Stimulated activated CD8-positive, alpha-beta memory T cell treated with anti-CD3 and anti-CD28 coated beads, Interleukin-4, amount 100 ng/mL, for 24 hours (primary cell): ENCODE measurements around the gene P4HA2.

Experiments
- DNase-seq: peaks from one replicate; pipeline ENCODE4 v3.0.0-alpha.2; 2020; ENCODE audit warnings: low read depth

Gene P4HA2

DNA sequence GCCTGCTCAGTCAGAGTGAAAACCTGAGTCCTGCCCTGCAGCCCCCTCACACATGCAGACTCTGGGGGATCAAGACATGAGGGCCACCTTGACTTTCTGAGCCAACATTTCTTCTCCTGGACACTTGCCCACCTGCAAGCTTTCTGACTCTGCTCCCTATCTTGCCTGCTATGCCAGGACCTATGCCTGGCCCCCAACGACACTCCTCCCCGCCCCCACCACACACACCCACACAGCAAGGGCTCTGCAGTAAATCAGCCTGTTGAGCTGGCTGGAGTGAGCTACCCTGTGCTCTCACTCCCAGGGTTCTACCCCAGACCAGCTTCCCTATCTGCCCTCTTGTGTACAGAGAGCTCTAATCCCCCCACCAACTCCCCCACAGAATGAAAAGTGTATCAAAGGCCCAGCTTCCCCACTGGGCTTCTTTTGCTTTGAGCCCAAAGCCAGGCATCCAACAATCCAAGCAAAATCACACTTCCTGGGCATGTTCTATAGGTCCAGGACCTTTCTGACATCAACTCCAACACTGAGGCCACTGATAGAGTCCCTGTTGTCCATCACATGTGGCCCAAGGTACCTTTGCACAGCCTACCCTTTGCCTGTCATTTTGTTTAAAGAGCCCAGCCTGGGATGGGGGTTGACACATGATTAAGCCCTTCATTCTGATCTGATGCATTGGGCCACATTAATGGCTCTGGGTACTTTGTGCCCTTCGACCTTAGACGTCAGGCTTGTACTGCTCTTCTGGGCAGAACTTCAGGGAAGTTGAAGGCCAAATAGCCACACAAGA is 37.1 kb upstream of the P4HA2 start:
- no peak for DNase-seq

DNA sequence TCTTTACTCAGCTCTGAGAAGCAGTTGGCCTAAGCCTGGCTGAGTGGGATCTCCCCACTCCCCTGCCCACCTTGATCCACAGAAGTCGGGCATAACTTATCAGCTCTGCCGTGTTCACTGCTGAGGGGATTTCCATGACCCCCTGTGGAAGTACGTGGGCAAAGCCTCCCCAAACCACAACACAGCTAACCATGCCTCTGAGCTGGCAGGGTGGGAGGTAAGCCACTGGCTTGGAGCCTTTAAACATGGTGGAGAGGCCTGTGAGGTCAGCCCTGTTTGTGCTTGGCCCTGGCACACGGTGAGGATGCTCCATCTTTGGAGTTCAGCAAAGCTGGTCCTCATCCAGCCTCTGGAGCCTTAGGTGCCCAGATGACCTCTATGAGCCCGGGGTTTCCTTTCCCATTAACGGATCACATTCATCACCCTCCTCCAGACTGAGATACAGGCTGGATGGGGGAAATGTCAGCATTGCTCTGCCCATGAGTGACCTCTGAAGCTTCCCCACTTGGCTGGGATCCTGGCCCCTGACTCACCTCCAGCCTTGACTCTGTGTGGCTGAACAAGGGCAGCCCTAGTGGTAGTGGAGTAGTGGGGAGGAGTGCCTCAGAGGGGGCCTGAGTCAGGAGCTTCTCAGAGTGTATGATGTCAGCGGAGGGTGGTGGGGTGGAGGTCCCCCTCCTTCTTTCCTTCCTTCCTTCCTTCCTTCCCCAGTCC is 36.1 kb upstream of the P4HA2 start:
- DNase-seq: peak; percentile 28

DNA sequence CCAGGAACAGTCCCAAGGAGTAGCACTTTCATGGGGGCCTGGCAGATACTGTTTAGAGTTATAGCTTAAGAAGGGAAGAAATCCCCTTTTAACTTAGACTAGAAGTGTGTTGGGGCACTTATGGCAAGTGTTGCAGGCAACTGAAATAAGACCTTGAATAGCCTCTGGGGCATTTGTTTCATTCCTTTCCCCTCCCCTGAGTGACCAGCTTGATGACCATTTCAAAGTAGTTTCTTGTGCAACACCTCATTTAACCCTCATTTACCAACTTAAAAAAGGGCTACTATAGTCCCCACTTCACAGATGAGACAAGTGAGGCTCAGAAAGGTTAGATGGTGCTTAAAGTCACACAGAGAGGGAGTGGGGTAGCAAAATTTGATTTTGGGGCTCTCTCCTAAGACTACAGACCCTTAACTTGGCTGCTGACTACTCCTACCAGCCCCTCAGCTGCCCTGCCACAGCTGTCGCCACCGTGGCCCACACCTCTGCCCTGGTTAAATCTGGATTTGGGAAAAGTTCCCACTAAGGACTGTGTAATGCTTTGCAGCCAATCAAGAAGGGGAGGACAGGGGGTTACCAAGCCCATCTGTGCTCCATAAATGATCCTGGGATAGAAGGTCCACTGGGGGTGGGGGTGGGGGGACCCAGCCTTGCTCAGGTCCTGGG is 35.4 kb upstream of the P4HA2 start:
- DNase-seq: no peak

GRCh38 chr5:132261881-132262845 is 34.5 kb upstream of the P4HA2 start:
- DNase-seq: no peak

GRCh38 chr5:132260714-132261551 is 33.3 kb upstream of the P4HA2 start:
- peak; percentile 53 for DNase-seq

DNA sequence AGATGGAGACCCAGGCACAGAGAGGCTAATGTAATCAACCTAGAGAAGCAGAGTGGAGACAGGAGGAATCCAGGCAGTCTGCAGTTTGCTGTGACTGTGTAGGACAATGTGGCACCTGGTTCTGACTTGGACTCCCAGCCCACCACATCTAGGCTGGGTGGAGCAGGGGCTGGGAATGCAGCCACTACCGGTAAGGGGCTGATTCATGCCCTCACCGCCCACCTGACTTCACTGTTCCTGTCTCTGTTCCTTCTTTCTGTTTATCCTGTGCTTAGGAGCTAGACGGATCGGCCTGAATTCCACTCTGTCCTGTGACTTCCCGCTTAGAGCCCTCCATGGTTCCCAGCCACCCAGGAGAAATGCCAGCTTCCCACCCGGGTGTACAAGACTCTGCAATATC is 32.4 kb upstream of the P4HA2 start:
- DNase-seq: no peak

GRCh38 chr5:132259069-132259851 is 31.6 kb upstream of the P4HA2 start:
- DNase-seq: no peak

DNA sequence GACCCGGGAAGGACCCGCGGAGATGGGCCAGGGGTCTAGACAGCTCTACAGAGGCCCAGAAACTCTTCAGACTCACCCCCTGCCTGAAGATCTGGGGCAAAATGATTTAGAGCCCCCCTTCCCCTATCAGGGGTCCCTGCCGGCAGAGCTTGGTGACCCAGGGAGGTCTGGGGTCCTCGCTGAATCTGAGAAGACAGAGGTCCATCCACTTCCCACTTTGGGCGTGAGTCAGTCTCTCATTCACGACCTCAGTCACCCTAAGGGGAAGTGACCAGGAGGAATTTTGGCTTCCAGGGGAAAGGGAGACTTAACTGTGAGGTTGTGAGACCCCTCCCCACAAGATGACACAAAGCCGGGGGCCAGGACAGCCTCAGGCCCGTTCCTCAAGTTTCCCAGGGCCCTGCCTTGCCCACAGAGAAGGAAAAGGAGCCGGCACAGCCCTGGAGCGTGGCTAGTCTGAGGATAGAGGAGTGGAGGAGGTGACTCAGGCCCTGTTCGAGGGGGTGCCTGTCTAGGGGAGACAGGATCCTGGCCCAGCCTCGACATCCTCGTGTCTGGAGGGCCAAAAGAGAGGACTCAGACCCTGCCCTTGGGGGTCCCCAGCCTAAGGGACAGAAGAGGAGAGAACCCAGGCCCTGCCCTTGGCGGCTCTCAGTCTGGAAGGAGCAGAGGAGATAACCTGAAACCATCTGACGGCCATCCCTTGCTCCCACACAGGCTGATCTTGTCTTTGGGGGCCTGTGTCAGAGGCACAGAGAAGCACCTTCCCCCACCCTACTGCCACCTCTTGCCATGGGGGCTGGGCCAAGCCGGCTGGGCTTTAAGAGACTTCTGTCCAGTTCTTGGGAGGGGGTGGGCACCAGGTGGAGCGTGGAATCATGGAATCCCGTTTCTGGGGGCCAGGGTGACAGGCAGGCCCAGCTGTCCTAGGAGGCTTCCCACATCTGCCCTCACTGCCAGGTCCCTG is 30.7 kb upstream of the P4HA2 start:
- DNase-seq: no peak

DNA sequence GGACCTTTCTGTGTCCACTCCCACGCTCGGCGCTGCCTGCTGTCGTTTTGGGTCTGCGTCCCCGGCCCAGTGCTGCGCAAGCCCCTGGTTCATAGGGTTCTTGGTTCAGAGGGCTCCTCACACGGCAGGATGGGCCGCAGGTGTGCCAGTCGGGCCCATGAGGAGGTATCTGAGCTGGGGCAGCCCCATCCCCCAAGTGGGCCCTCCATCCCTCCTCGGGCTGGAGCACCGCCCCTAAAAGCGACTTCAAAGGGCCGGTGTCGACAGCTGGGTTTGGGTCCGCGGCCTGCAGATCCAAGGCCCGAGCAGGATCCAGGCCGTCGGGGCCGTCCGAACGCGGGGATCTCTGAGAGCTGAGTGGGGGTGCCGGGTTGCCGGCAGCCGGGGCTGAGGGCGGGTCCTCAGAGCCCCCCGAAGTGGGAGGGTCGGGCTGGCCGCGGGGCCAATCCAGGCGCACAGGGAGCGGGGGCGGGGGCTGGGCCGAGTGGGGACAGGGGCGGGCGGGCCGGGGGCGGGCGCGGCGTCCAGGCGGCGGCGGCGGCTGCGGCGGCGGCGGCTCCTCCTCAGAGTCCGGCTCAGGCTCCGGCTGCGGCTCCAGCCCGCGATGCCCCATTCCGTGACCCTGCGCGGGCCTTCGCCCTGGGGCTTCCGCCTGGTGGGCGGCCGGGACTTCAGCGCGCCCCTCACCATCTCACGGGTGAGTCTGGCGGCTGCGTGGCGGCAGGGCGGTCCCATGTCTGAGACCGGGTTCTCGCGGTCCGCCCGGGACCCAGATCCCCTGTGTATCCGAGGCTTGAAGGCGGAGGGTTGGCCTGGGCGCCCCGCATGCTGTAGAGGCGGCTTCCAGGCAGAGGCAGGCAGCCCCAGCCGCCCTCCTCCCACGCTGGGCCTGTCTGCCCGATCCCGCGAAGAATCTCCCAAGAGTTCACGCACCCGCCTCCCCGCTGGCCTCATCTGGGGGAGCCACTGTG is 29.8 kb upstream of the P4HA2 start, which contains the start of gene PDLIM4:
Gene PDLIM4, plus strand, starts transcription at position 566 of the 971 bp plus-strand sequence. Its CDS starts 39 bp downstream, at position 605.
- no peak for DNase-seq

GRCh38 chr5:132256783-132257130 is 29.1 kb upstream of the P4HA2 start:
- no peak for DNase-seq

DNA sequence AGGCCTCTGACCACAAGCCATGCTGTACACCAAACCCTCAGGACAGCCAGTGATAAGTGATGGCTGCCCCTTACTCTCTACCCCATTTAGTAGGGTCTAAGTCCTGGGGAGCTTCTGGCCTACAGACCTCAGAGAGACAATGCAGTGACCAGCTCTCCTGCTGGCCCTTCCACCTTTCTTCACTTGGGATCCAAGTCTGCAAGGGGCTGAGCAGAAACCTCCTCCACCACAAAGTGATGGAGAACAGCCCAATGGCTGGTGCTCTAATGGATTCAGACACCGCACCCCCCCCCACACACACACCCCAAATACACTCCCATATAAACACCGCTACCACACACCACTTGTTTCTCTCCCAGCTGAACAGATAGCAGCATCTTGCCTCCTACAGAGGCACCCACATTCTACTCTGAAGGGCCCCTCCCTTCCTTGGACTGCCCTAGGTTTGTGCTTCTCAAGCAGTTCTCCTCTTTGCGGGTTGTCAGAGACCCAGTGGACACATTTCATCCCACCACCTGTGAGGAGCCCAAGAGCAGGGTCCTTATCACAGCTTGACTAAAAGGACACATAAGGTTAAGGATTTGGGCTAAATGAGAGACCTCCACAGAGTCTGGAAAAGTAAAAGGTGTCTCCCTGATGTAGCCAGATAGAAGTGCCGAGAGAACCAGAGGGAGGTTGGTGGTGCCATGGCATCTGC is 28.6 kb upstream of the P4HA2 start:
- DNase-seq: no peak

DNA sequence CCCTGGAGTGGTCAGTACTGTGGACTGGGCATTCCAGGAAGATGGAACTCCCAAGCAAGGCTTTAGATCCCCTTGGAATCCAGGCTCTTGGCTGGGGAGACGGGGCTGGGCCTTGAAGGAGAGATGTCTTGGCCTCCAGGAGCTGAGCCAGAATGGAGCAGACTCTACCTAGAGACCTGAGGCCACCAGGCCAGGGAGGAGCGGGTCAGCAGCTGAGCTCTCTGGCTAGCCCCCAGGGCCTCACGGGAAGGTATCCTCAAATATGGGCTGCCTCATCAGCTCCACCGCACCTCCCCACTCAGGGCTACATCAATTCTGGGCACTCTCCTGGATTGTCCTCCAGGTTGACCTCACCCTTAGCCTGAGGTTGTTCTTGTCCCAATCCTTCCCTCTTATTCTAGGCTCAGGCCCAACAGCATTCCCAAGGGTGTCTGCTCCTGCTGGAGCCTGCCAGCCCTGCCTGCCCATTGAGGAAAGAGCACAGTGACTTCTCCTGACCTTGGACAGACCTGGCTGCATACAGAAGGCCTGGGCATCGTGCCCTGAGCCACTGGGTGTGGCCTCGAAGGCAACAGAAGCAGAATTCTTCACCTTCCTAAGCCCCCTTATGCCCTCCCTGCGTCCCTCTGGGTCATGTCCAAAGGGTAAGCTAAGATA is 26.8 kb upstream of the P4HA2 start:
- DNase-seq: no peak

- no peak for DNase-seq
These were observed 26.0 kb upstream of the P4HA2 start for GRCh38 chr5:132253452-132254320.

GRCh38 chr5:132253008-132253441 is 25.4 kb upstream of the P4HA2 start:
- DNase-seq: no peak

DNA sequence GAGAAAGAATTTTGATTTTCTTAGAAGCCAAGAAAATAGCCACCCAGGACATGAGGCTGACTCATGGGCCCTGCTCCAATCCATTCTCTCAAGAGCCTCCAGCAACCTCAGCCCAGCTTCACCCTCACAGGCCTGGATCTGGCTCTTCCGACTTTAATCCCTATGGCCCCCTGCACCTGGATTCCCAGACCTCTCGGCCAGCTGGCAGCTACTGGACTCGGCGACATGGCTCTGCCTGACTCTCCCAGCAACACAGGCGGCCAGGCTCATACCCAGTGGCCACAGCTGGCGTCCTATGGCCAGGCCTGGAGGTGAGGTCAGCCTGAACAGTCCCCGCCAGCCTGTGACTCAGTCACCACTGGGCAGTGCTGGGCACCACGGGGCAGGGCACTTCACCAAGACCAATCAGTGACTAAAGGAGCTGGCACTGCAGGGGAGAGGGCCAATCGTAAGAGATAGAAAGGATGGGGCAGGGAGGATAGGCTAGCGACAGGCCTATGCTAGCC is 23.6 kb upstream of the P4HA2 start:
- DNase-seq: no peak
